Stimulated activated CD8-positive, alpha-beta memory T cell treated with anti-CD3 and anti-CD28 coated beads, Interleukin-15, amount 100 ng/mL, for 48 hours (primary cell): Measurements from ENCODE around the gene SERF2.
"Not testable (repeated sequence)": the region's sequence is repeated elsewhere in the genome, so short reads cannot be mapped to it uniquely, and the experiment has no call there.

Source experiments
- DNase-seq, 2 donors: peaks; one replicate each; pipeline ENCODE4 v3.0.0-alpha.2; 2020; ENCODE audit warnings: low read depth in 2 of 2

SERF2 gene

GRCh38 chr15:43793647-43794046 is 1.5 kb downstream of the SERF2 start:
- no peak for DNase-seq

GRCh38 chr15:43794269-43795037 is 2.3 kb downstream of the SERF2 start:
- DNase-seq = no peak

- DNase-seq = no peak
These were observed 3.1 kb downstream of the SERF2 start for GRCh38 chr15:43795197-43795596.

GRCh38 chr15:43795997-43796396 is 3.9 kb downstream of the SERF2 start:
- no peak for DNase-seq

- DNase-seq = no peak
These were observed 4.4 kb downstream of the SERF2 start for GRCh38 chr15:43796566-43796965.

DNA sequence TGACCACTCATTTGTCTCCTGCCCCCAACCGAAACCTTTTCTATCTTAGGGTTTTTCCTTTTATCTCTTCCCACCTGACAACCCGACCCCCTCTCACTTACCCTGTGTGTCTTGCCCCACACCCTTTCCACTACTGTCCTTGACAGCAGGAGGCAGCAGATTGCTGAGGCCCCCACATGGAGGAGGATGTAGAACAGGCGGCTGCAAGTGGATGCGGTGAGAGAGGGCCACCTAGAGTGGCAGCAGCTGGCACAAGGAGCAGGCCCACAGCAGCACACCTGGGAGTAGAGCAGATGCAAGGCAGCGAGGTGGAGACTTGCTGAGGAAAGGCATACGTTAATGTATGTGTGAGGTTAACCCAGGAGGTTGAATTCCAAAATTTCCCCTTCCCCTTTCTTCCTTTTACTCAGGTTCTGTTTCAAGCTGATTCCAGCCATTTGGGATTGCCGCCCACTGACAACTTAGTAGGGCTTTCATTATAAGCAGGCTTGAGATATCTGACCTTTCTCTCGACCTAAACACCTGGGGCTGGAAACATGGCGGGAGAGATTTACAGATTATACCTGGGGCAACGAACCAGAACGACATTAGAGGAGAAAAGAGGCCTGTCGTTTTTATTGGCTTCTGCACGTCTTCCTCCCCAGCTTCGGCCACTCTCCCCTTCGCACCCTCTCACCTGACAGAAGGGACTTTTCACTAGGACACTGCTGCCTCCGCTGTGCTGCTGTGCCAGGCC is 7.3 kb downstream of the SERF2 start:
- DNase-seq = no peak

GRCh38 chr15:43799945-43800285 is 7.8 kb downstream of the SERF2 start, which contains the start of gene SERINC4:
Gene SERINC4 (minus strand): TSS chr15:43800220. CDS start chr15:43799986, 234 bp downstream.
- no peak for DNase-seq

DNA sequence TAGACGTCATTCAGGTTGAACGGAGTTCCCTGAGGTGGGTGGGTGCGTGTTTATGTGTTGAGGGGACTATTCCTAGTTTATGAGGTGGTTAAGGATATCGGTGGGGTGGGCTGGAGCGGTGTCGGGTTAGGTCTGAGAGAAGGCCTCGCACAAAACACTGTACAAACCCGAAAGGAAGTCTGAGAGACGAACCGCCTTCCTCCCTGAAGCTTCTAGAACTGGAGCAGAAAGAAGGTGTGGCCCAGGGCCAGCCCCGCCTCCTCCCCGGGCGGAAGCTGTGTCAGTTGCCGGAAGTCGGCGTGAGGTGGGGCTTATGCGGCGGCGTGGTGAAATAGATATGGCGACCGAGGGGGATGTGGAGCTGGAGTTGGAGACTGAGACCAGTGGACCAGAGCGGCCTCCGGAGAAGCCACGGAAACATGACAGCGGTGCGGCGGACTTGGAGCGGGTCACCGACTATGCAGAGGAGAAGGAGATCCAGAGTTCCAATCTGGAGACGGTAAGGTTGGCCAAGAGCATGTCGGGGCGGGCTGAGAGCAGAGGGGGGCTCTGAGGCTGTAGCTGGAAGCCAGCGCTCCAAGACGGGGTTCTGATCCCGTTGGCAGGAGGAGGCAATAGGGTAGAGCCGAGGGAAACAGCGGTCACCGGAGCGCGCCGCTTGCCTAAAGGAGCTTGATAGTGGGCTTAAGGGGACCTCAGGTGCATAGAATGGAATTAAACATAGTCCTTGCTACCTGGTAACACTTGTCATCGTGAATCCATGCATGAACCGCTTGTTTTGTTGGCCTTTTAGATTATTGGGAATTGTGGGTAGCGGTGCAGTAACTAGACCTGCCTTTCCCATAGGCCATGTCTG is 8.4 kb downstream of the SERF2 start, which contains the start of gene HYPK:
HYPK (plus strand) TSS at position 314 of the 856 bp plus-strand sequence; CDS start at position 338, 24 bp downstream.
- DNase-seq = peak; percentile 83 to 86

- not testable (repeated sequence) for DNase-seq
These were observed 10.6 kb downstream of the SERF2 start for GRCh38 chr15:43802676-43803075.

GRCh38 chr15:43808435-43808950 is 16.4 kb downstream of the SERF2 start:
- DNase-seq = no peak

GRCh38 chr15:43808960-43809678 is 17.0 kb downstream of the SERF2 start:
- DNase-seq = no peak

DNA sequence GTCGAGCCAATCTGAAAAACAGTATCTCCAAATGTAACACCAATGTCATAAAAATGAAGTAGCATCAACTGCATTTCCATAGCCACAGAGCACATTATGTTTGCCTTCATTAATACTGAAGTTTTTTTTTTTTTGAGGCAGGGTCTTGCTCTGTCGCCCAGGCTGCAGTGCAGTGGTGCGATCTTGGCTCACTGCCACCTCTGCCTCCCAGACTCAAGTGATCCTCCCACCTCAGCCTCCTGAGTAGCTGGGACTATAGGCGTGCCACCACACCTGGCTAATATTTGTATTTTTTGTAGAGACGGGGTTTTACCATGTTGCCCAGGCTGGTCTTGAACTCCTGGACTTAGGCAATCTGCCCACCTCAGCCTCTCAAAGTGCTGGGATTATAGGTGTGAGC is 22.9 kb downstream of the SERF2 start:
- DNase-seq = not testable (repeated sequence)

DNA sequence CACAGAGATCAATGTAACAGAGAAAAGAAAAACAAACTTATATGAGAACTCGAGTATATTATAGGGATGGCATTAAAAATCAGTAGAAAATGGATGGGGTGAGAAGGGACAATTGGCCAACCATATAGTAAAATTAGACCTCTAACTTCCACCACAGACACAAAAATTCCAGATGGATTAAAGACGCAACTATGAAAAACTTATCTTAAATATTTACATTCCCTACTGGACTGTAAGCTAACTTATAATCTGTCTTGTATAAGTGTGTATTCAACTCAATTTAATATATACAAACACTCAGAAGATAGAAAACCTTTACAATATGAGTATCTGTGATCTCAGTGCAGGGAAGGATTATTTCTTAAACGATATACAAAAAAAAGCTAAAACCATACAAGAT is 29.4 kb downstream of the SERF2 start:
- DNase-seq = no peak

DNA sequence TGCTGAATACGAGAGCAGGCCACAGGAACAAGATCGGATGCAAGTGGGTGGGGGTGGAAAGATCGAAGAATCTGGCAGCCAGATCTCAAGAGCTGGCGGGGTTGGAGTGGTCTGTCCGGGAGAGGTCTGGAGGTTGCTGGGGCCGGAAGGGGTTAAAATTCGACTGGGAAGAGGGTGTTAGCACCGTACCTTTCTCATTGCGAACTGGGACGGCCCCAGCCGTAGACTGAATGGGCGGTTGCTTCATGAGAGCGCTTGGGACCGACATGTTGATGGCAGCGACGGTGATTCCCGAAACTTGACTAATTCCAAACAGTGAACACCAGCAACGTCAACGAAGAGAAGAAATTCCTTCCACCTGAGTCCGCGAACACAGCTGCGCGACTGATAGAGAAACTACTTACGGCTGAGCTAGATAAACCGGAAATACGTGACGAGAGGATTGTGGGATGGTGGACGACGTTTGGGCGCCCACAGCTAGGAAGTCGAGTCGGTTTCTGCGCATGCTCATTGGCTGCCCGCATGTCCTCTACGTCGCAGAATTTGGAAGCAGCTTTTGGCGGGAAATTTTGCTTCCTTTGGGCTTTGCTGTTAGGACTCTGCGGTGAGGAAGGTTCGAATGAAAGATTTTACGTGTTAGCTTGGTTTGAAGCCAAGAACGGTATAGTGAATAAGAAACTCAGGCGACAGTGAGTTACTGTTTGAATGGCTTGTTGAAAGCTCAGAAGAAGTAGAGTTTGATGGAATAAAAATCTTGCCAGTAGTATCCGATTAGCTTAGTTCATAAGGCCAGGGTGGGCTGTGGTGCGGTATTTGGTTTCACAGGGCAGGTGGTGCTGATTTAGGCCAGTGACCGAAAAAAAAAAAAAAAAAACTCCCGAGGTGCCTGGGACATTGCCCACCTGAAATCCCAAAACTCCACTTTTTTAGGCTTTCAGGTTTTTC is 32.5 kb downstream of the SERF2 start, which contains the start of gene MFAP1:
MFAP1 (minus strand) TSS at position 389 of the 945 bp plus-strand sequence; CDS start at position 268, 121 bp downstream.
- peak; percentile 87 for DNase-seq

- not testable (repeated sequence) for DNase-seq
These were observed 33.2 kb downstream of the SERF2 start for GRCh38 chr15:43825305-43825704.

DNA sequence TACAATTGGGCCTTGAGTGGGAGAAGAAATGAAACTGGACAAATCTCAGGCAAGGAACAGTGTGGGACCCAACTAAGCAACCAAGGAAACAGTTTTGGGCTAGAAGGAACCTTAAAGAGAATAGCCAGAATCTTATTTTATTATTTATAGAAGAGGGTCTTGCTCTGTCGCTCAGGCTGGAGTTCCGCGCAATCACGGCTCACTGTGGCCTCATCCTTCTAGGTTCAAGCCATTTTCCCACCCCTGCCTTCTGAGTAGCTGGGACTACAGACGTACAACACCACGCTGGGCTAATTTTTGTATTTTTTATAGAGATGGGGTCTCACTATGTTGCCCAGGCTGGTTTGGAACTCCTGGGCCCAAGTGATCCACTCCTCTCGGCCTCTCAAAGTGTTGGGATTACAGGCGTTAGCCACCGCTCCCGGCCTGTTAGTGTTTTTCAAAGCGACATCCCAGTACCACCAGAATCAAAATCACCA is 33.9 kb downstream of the SERF2 start:
- DNase-seq = no peak

DNA sequence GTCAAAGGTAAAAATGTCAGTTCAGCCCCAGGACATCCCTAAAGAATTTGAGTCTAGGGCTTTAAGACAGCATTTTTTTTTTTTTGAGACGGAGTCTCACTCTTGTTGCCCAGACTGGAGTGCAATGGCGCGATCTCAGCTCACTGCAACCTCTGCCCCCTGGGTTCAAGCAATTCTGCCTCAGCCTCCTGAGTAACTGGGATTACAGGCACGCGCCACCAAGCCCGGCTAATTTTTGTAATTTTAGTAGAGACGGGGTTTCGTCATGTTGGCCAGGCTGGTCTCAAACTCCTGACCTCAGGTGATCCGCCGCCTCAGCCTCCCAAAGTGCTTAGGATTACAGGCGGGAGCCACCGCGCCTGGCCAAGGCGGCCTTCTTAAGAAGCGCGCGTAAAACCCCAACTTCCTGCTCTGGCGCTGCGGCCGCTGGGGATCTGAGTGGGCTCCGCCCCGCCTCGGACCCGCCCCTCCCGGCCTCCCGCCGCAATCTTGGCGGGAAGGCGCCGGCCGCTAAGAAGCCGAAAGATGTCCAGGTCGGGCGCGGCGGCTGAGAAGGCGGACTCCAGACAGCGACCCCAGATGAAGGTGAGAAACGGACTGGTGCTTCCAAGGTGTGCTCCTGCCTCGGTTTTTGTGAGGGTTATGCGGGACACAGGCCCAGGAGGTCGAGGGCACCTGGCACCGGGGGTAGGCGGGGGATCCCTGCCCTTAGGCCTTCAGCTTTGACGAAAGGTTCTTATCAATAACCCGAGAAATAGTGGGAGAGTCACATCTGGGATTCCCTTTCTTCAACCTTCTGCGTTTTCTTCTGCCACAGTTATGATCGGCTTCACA is 34.6 kb downstream of the SERF2 start, which contains the start of gene WDR76:
WDR76 (plus strand) TSS at position 495 of the 834 bp plus-strand sequence; CDS start at position 526, 31 bp downstream.
- DNase-seq = peak; percentile 80 to 81

DNA sequence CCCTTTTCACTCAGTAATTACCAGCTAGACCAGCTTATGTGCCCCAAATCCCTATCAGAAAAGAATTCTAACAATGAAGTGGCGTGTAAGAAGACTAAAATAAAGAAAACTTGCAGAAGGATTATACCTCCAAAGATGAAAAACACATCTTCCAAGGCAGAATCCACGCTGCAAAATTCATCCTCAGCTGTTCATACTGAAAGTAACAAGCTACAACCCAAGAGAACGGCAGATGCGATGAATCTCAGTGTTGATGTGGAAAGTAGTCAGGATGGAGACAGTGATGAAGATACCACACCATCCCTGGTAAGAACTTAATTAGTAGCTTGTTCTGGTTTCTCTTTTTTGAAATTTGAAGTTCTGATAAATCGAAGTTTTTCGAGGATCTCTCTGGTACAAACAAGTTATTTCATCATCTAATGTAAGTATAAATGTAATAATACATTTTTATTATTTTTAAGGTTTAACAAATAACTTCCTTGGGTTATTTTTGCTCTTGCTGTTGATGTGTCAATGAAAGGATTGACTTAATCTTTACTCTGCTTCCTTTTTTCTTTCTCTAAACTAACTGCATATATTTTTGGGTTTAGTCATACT is 36.0 kb downstream of the SERF2 start:
- DNase-seq = no peak
